Activated naive CD4-positive, alpha-beta T cell treated with anti-CD3 and anti-CD28 coated beads, Interleukin-2, amount 50 U/mL, for 24 hours (primary cell): ENCODE results near the gene RPS28.
"Not testable (repeated sequence)": the region's sequence is repeated elsewhere in the genome, so short reads cannot be mapped to it uniquely, and the experiment has no call there.

ENCODE experiments used
- H3K27ac Mint-ChIP-seq: one replicate; pipeline ENCODE4 v1.8.0; 2021; ENCODE audit warnings: mild to moderate bottlenecking, mixed read lengths
- H3K27me3 Mint-ChIP-seq: one replicate; pipeline ENCODE4 v1.8.0; 2021; ENCODE audit warnings: mixed read lengths
- H3K36me3 Mint-ChIP-seq: one replicate; pipeline ENCODE4 v1.8.0; 2021; ENCODE audit warnings: mixed read lengths
- H3K4me1 Mint-ChIP-seq: one replicate; pipeline ENCODE4 v1.8.0; 2021; ENCODE audit warnings: mixed read lengths
- H3K4me3 Mint-ChIP-seq: one replicate; pipeline ENCODE4 v1.8.0; 2021; ENCODE audit warnings: mild to moderate bottlenecking, mixed read lengths
- H3K9me3 Mint-ChIP-seq: one replicate; pipeline ENCODE4 v1.8.0; 2021; ENCODE audit warnings: mixed read lengths

Gene RPS28

DNA sequence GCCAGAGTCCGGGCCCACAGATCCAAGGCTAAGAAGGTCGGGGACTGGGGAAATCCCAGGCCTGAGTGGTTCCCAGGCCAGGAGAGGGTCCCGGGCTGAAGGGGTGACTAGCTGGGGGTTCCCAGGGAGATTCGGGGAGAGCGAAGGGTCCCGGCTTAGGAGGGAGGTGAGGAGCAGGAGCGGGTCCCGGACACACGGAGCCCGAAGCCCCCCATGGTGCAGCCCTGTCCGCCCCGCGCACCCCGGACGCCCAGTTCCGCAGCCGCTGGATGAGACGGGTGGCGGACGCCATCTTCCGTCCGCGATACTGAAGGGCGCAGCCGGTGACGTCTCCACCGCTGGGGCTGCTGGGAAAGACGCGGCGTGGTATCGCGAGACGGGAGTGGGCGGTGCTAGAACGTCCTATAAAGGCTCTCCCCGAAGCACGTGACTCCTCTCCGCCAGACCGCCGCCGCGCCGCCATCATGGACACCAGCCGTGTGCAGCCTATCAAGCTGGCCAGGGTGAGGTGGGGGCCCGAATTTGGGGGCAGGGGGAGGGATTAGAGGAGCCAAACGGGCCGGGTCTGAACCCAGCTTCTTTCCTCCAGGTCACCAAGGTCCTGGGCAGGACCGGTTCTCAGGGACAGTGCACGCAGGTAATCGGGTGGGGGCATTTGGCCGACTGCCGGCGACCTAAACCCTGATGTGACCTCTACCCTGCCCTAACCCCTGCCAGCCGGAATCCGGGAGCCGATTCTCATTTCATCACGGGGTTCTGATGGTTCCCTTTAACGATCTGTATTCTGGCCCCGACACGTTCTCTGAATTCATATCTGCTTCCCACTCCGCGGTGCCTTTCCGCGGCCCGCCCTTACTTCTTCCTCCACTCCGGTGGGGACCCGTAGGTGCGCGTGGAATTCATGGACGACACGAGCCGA lies at the start of gene RPS28, which contains the start of gene NDUFA7:
Gene RPS28 (plus strand): TSS at position 430 of the 919 bp plus-strand sequence. CDS start 35 bp downstream, at position 465.
Gene NDUFA7 (minus strand): TSS at position 309 of the 919 bp plus-strand sequence. CDS start 17 bp downstream, at position 292.
- peak within 1 kb of the TSS; percentile 100 for H3K4me3 Mint-ChIP-seq
- H3K36me3 Mint-ChIP-seq, result peaks cover 8% of the 10 kb centered on the region
- no peaks in the 10 kb centered on the region for H3K27me3 Mint-ChIP-seq
- peaks cover 36% of the 10 kb centered on the region for H3K4me1 Mint-ChIP-seq
- H3K27ac Mint-ChIP-seq, result peak within 1 kb of the TSS; percentile 98
- no peaks in the 10 kb centered on the region for H3K9me3 Mint-ChIP-seq

DNA sequence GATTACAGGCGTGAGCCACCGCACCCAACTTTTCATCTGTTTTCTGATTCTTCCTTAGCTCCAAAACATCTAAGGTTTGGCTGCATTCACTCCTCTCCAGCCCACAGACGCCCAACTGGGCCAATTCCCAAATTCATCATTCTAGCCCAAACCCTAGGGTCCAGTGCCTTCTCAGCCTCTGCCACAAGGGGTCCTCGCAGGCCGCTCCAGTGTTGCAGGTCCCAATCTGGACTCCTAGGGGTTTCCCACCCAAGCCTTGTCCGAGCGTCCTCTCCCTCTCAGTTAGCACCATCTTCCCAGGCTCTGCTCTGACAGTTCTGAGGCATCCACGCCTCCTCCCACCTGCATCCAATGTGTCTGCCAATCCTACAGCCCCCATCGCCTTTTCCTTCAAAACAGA lies 44.8 kb upstream of the RPS28 start:
- not testable (repeated sequence) for H3K4me3 Mint-ChIP-seq, H3K27ac Mint-ChIP-seq, H3K4me1 Mint-ChIP-seq, H3K9me3 Mint-ChIP-seq, H3K27me3 Mint-ChIP-seq, H3K36me3 Mint-ChIP-seq

- H3K27me3 Mint-ChIP-seq, H3K9me3 Mint-ChIP-seq, H3K36me3 Mint-ChIP-seq, H3K4me3 Mint-ChIP-seq, H3K4me1 Mint-ChIP-seq, H3K27ac Mint-ChIP-seq: not testable (repeated sequence)
Observed at GRCh38 chr19:8291337-8291736, 30.0 kb upstream of the RPS28 start.

GRCh38 chr19:8302357-8302691 lies 19.0 kb upstream of the RPS28 start:
- no peak overlapping the region for H3K27ac Mint-ChIP-seq
- peaks cover 2% of the 10 kb centered on the region for H3K36me3 Mint-ChIP-seq
- H3K4me1 Mint-ChIP-seq, result peaks cover 9% of the 10 kb centered on the region
- no peaks in the 10 kb centered on the region for H3K9me3 Mint-ChIP-seq
- H3K4me3 Mint-ChIP-seq, result no peak overlapping the region
- no peaks in the 10 kb centered on the region for H3K27me3 Mint-ChIP-seq

- Mint-ChIP-seq H3K4me1 (peaks cover 13% of the 10 kb centered on the region), H3K27me3 (no peaks in the 10 kb centered on the region), H3K4me3 (no peak overlapping the region), H3K36me3 (peaks cover 2% of the 10 kb centered on the region), H3K9me3 (no peaks in the 10 kb centered on the region), H3K27ac (no peak overlapping the region)
Observed at GRCh38 chr19:8302734-8303133, 18.6 kb upstream of the RPS28 start.

GRCh38 chr19:8304841-8305621 lies 16.3 kb upstream of the RPS28 start:
- no peaks in the 10 kb centered on the region for H3K9me3 Mint-ChIP-seq
- peaks cover 5% of the 10 kb centered on the region for H3K36me3 Mint-ChIP-seq
- H3K27ac Mint-ChIP-seq, result no peak overlapping the region
- no peaks in the 10 kb centered on the region for H3K27me3 Mint-ChIP-seq
- peaks cover 28% of the 10 kb centered on the region for H3K4me1 Mint-ChIP-seq
- no peak overlapping the region for H3K4me3 Mint-ChIP-seq

DNA sequence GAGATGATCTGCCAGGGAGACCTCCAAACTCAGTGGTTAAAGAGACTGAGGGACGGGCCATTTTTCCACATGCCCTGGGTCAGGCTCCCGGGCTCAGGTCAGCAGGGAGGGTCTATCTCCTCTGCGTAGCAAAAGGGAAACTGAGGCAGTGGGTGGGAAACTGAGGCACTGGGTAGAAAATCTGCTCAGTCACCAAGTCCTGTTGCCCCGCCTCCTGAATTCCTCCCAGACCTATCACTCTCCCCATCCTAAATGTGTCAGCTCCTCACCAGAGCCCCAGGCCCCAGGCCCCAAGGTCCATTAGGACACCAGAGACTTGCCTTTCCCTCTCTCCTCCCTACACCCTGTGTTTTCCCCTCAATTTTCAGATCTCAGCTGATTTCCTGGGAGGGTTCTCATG lies 15.5 kb upstream of the RPS28 start:
- Mint-ChIP-seq H3K4me1 (peaks cover 28% of the 10 kb centered on the region), H3K4me3 (no peak overlapping the region), H3K9me3 (no peaks in the 10 kb centered on the region), H3K36me3 (peaks cover 5% of the 10 kb centered on the region), H3K27ac (peak overlapping the region; percentile 65), H3K27me3 (no peaks in the 10 kb centered on the region)

DNA sequence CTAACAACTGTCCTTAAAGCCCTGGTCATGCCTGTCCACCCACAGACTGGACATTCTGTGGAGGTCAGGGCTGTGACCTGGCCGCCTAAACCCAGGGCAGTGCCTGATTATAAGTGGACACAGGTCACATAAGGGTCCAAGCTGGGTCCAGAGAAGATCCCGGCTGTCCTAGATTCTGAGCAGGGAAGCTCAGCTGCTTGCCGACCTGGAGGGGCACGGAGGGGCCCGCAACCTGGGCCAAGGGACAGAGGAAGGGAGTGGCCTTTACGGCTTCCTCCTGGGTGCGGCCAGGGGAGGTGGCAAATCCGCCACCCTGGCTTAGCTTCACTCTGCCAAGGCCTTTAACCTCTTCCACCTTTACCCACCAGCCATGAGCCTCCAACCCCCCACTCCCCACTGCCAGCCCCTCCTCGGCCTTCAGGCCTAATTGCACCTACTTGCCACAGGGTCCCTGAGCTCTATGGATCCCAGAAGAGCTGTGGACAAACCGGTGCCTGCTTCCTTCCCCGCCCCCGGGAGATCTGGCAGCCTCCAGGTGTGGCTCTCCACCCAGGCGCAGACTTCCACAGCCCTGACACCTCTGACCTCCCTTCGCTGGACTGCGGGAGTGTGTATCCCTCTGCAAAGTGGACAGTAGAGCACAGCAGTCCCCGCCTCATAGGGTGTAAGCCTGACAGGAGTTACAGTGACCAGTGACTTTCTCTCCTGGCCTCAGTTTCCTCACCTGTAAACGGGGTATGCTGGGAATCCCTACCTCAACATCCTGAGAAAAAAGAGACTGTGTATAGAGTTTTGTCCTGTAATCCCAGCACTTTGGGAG lies 14.9 kb upstream of the RPS28 start:
- Mint-ChIP-seq H3K27ac (peak overlapping the region; percentile 97), H3K4me1 (peaks cover 28% of the 10 kb centered on the region), H3K9me3 (no peaks in the 10 kb centered on the region), H3K36me3 (peaks cover 7% of the 10 kb centered on the region), H3K27me3 (no peaks in the 10 kb centered on the region), H3K4me3 (peak overlapping the region; percentile 85)

- Mint-ChIP-seq H3K27me3 (no peaks in the 10 kb centered on the region), H3K36me3 (peaks cover 7% of the 10 kb centered on the region), H3K4me3 (peak overlapping the region; percentile 85), H3K9me3 (no peaks in the 10 kb centered on the region), H3K27ac (peak overlapping the region; percentile 97), H3K4me1 (peaks cover 28% of the 10 kb centered on the region)
Observed at GRCh38 chr19:8307400-8307964, 13.8 kb upstream of the RPS28 start.

GRCh38 chr19:8307965-8308866 lies 13.1 kb upstream of the RPS28 start, which contains the start of gene CD320:
Gene CD320, minus strand, starts transcription at chr19:8308358. Its CDS starts 68 bp downstream, at chr19:8308290.
- H3K27ac Mint-ChIP-seq, result peak within 1 kb of the TSS; percentile 97
- H3K27me3 Mint-ChIP-seq, result no peaks in the 10 kb centered on the region
- peaks cover 7% of the 10 kb centered on the region for H3K36me3 Mint-ChIP-seq
- no peaks in the 10 kb centered on the region for H3K9me3 Mint-ChIP-seq
- H3K4me3 Mint-ChIP-seq, result peak within 1 kb of the TSS; percentile 85
- H3K4me1 Mint-ChIP-seq, result peaks cover 28% of the 10 kb centered on the region

DNA sequence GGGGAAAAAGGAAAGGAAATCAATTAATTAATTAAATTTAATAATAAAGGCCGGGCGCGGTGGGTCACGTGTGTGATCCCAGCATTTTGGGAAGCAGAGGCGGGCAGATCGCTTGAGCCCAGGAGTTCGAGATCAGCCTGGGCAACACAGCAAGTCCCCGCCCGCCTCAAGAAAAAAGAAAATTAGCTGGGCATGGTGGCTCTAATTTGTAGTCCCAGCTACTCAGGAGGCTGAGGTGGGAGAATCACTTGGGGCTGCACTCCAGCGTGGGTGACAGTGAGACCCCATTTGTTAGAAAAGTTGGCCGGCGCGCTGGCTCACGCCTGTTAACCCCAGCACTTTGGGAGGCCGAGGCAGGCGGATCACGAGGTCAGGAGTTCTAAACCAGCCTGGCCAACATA lies 12.4 kb upstream of the RPS28 start:
- peaks cover 28% of the 10 kb centered on the region for H3K4me1 Mint-ChIP-seq
- no peaks in the 10 kb centered on the region for H3K27me3 Mint-ChIP-seq
- H3K9me3 Mint-ChIP-seq, result no peaks in the 10 kb centered on the region
- H3K36me3 Mint-ChIP-seq, result peaks cover 7% of the 10 kb centered on the region
- peak overlapping the region; percentile 94 for H3K27ac Mint-ChIP-seq
- H3K4me3 Mint-ChIP-seq, result peak overlapping the region; percentile 85

- Mint-ChIP-seq H3K4me1 (peaks cover 28% of the 10 kb centered on the region), H3K27ac (peak overlapping the region; percentile 35), H3K9me3 (no peaks in the 10 kb centered on the region), H3K36me3 (peaks cover 6% of the 10 kb centered on the region), H3K27me3 (no peaks in the 10 kb centered on the region), H3K4me3 (no peak overlapping the region)
Observed at GRCh38 chr19:8310342-8311055, 10.8 kb upstream of the RPS28 start.

DNA sequence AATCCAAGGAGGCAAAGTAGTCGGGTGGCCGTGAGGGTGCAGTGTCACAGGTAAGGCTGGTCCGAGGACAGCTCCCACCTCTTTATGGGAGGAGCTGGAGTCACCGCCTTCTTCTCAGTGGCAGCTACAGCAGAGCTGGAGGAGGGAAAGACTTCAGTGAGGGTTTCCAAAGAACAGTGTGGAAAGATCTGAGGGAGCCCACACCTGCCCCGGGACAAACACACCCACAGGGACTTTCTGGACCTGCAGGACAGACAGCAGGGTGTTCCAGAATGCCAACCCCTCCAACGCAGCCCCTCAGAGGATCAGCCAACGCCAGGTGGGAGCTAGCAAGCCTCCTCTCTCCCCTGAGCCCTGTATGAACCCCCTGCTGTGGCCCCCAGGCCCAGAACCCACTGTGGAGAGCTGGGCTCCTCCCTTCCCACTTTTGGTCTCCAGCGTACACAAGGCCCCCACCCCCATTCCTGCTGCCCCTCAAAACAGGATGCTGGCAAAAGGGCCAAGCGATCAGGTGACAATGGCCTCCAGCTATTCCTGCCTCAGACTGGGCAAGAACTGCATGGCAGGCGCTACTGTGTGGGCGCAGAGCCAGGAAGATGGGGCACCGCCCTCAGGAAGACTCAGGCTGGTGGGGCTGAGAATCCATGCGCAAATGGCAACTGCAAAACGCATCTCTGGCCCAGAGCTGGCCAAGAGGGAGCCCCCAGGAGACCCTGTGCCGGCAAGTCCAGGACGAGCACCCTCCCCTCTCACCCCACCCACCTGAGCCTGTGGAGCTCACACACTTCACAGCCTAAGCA lies 9.6 kb upstream of the RPS28 start:
- no peak overlapping the region for H3K27ac Mint-ChIP-seq
- H3K4me3 Mint-ChIP-seq, result no peak overlapping the region
- H3K27me3 Mint-ChIP-seq, result no peaks in the 10 kb centered on the region
- peaks cover 8% of the 10 kb centered on the region for H3K36me3 Mint-ChIP-seq
- H3K9me3 Mint-ChIP-seq, result no peaks in the 10 kb centered on the region
- H3K4me1 Mint-ChIP-seq, result peaks cover 25% of the 10 kb centered on the region
